OCI-LY1 (cell line): ENCODE results near the gene TRIM40.

Source experiments
- H2AFZ ChIP-seq: fragments of 200-600 bp; sonication (generic), shearing (Covaris generic); 2 replicates; pipeline ENCODE4 v1.6.0; 2014; ENCODE audit warnings: antibody characterized with exemption, mild to moderate bottlenecking, low read length
- H3F3A ChIP-seq: fragments of 200-600 bp; sonication (generic), shearing (Covaris generic); 2 replicates; pipeline ENCODE4 v1.6.0; 2014; ENCODE audit warnings: mild to moderate bottlenecking, antibody characterized with exemption, low read length, moderate library complexity; ENCODE audit not compliant: insufficient read depth
- H3K27ac ChIP-seq: fragments of 200-600 bp; sonication (generic); 2 replicates; pipeline ENCODE4 v1.5.1; 2014; ENCODE audit warnings: low read length, mixed run types, mild to moderate bottlenecking, low read depth; ENCODE audit not compliant: poor library complexity, severe bottlenecking
- H3K27me3 ChIP-seq: fragments of 200-600 bp; sonication (generic); 2 replicates; pipeline ENCODE4 v1.6.0; 2014; ENCODE audit warnings: antibody characterized with exemption, mild to moderate bottlenecking, low read length, moderate library complexity; ENCODE audit not compliant: insufficient read depth
- H3K36me3 ChIP-seq: fragments of 200-600 bp; sonication (generic); 2 replicates; pipeline ENCODE4 v1.6.1; 2014; ENCODE audit warnings: mild to moderate bottlenecking, antibody characterized with exemption, low read length, moderate library complexity, mixed read lengths; ENCODE audit not compliant: insufficient read depth
- H3K4me1 ChIP-seq: fragments of 200-600 bp; sonication (generic); 2 replicates; pipeline ENCODE4 v1.5.1; 2014; ENCODE audit warnings: mild to moderate bottlenecking, low read length, moderate library complexity; ENCODE audit not compliant: insufficient read depth, severe bottlenecking
- H3K4me2 ChIP-seq: fragments of 200-600 bp; sonication (generic), shearing (Covaris generic); 2 replicates; pipeline ENCODE4 v1.6.1; 2014; ENCODE audit warnings: low read length
- H3K4me3 ChIP-seq: fragments of 200-600 bp; sonication (generic); 2 replicates; pipeline ENCODE4 v1.5.1; 2014; ENCODE audit warnings: low read length, low read depth, mild to moderate bottlenecking, mixed read lengths; ENCODE audit not compliant: poor library complexity, severe bottlenecking
- H3K79me2 ChIP-seq: fragments of 200-600 bp; shearing (Covaris generic); 2 replicates; pipeline ENCODE4 v1.6.1; 2016; ENCODE audit warnings: mixed run types, low read length, mixed read lengths; ENCODE audit not compliant: insufficient read depth
- H3K9ac ChIP-seq: fragments of 200-600 bp; sonication (generic), shearing (Covaris generic); 2 replicates; pipeline ENCODE4 v1.6.1; 2014; ENCODE audit warnings: mild to moderate bottlenecking, low read length, mixed read lengths
- H3K9me2 ChIP-seq: fragments of 200-600 bp; sonication (generic), shearing (Covaris generic); 2 replicates; pipeline ENCODE4 v1.6.1; 2014; ENCODE audit warnings: low read depth, mild to moderate bottlenecking, low read length, mixed read lengths
- H3K9me3 ChIP-seq: fragments of 200-600 bp; shearing (Covaris generic); 2 replicates; pipeline ENCODE4 v1.6.1; 2014; ENCODE audit warnings: low read length, mixed read lengths
- H4K20me1 ChIP-seq: fragments of 200-600 bp; sonication (generic), shearing (Covaris generic); 2 replicates; pipeline ENCODE4 v1.6.0; 2016; ENCODE audit warnings: mild to moderate bottlenecking, low read length; ENCODE audit not compliant: insufficient read depth
- EZH2 ChIP-seq: fragments of 200-600 bp; sonication (generic), shearing (Covaris generic); IDR thresholded peaks from 2 replicates; pipeline ENCODE4 v1.8.0; 2017; ENCODE audit warnings: borderline replicate concordance, mixed run types, mild to moderate bottlenecking, antibody characterized with exemption, low read length, moderate library complexity, mixed read lengths
- TF ChIP-seq, protein P1 (sequence below): fragments of 200-600 bp; sonication (generic), shearing (Covaris generic); IDR thresholded peaks from 2 replicates; pipeline ENCODE4 v1.5.1; 2017; ENCODE audit warnings: mild to moderate bottlenecking, antibody characterized with exemption, low read length, moderate library complexity, mixed read lengths

The TRIM40 gene

DNA sequence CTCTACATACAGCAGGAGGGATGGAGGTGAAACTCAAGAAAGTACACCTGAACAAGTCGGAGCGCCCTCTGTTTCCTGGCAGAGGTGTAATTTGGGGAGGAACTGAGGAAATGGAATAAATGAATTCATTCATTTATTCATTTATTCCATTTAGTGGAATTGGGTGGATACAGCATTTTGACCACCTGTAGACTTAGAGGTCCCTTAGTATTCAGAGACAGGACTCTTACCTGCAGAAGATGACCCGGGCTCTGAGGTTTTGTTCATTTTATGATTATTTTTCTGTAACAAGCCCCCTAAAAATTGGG, 32.1 kb upstream of the TRIM40 start:
- H3K36me3 ChIP-seq, result no peaks in the 10 kb centered on the region
- H4K20me1 ChIP-seq, result no peaks in the 10 kb centered on the region
- no peaks in the 10 kb centered on the region for H3F3A ChIP-seq
- peak overlapping the region; percentile 88 for H3K4me2 ChIP-seq
- TF ChIP-seq EZH2, result no peak
- TF ChIP-seq, protein P1, sequence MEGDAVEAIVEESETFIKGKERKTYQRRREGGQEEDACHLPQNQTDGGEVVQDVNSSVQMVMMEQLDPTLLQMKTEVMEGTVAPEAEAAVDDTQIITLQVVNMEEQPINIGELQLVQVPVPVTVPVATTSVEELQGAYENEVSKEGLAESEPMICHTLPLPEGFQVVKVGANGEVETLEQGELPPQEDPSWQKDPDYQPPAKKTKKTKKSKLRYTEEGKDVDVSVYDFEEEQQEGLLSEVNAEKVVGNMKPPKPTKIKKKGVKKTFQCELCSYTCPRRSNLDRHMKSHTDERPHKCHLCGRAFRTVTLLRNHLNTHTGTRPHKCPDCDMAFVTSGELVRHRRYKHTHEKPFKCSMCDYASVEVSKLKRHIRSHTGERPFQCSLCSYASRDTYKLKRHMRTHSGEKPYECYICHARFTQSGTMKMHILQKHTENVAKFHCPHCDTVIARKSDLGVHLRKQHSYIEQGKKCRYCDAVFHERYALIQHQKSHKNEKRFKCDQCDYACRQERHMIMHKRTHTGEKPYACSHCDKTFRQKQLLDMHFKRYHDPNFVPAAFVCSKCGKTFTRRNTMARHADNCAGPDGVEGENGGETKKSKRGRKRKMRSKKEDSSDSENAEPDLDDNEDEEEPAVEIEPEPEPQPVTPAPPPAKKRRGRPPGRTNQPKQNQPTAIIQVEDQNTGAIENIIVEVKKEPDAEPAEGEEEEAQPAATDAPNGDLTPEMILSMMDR, result no peak
- no peak overlapping the region; the same call in 1 of the 2 replicates for H3K9ac ChIP-seq
- H3K9me2 ChIP-seq, result no peaks in the 10 kb centered on the region
- peak overlapping the region; percentile 59 for H3K4me3 ChIP-seq
- H3K27ac ChIP-seq, result no peak overlapping the region
- no peak overlapping the region for H2AFZ ChIP-seq
- no peaks in the 10 kb centered on the region for H3K9me3 ChIP-seq
- H3K79me2 ChIP-seq, result no peaks in the 10 kb centered on the region
- H3K27me3 ChIP-seq, result no peaks in the 10 kb centered on the region; the same call in 1 of the 2 replicates
- H3K4me1 ChIP-seq, result peaks cover 30% of the 10 kb centered on the region

DNA sequence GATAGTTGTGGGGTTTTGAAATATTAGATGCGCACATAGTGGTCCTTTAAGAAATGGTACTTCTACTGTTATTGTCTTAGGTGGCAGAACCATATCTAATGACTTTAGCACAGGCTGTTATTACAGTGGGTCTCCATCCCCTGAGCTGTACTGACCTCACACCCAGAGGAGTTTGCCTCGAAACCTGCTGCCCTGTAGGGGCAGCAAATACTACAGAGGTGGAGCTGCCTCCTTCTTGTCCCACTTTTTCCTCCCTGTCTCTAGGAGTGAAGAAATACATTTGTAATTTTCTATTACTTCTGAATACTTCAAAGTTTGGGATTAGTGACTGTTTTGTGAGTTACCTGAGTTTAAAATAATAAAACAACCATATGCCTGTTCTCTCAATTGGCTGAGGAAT, 31.3 kb upstream of the TRIM40 start:
- H3K79me2 ChIP-seq, result no peaks in the 10 kb centered on the region
- H3K27me3 ChIP-seq, result no peaks in the 10 kb centered on the region; the same call in 1 of the 2 replicates
- H3K9ac ChIP-seq, result no peak overlapping the region
- H3K9me3 ChIP-seq, result no peaks in the 10 kb centered on the region
- no peaks in the 10 kb centered on the region for H3K9me2 ChIP-seq
- no peaks in the 10 kb centered on the region for H3F3A ChIP-seq
- H3K4me3 ChIP-seq, result no peak overlapping the region
- H4K20me1 ChIP-seq, result no peaks in the 10 kb centered on the region
- no peak overlapping the region for H2AFZ ChIP-seq
- H3K27ac ChIP-seq, result no peak overlapping the region
- no peak overlapping the region for H3K4me2 ChIP-seq
- TF ChIP-seq EZH2, result no peak
- TF ChIP-seq, protein P1, result no peak
- no peaks in the 10 kb centered on the region for H3K36me3 ChIP-seq
- peaks cover 30% of the 10 kb centered on the region for H3K4me1 ChIP-seq

DNA sequence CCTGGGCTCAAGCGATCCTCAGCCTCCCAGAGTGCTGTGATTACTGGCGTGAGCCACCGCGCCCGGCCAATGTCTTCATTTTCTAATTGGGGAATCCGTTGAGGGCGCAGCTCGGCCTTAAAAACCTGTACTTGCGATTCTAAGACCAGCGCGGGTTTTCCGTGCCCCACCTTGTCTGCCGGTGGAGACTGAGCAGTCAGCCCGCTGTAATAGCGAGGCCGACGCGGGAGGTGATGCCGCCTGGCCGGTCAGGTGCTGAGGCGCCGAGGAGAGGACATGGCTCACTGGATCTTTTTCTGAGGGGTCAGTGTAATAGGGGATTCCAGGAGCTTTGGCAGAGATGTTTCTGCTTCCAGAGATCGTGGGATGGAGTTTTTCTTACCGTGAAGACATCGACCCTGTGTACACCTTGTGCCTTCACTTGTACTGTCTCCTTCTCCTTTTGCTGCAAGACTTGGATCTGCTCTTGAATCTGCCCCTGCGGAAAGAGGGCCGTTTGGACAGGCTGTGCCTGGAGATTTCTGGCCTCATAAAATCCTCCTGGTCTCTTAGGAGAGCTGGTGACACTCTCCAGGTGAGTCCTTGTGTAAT, 24.6 kb upstream of the TRIM40 start:
- H3K9me2 ChIP-seq, result no peaks in the 10 kb centered on the region
- H2AFZ ChIP-seq, result no peak overlapping the region
- no peak overlapping the region for H3K27ac ChIP-seq
- H3F3A ChIP-seq, result no peaks in the 10 kb centered on the region
- no peaks in the 10 kb centered on the region for H3K36me3 ChIP-seq
- H3K4me2 ChIP-seq, result no peak overlapping the region
- H3K79me2 ChIP-seq, result no peaks in the 10 kb centered on the region
- no peak overlapping the region for H3K9ac ChIP-seq
- H3K9me3 ChIP-seq, result no peaks in the 10 kb centered on the region
- no peak overlapping the region for H3K4me3 ChIP-seq
- no peaks in the 10 kb centered on the region for H4K20me1 ChIP-seq
- H3K27me3 ChIP-seq, result no peaks in the 10 kb centered on the region
- no peak for TF ChIP-seq EZH2
- TF ChIP-seq, protein P1, result no peak
- H3K4me1 ChIP-seq, result no peaks in the 10 kb centered on the region
